Endothelial cell of umbilical vein (primary cell): ENCODE measurements around the gene TEDC2. TPM values are rescaled to one million over a fixed set of nuclear protein-coding genes. Genes with fewer than 3 reads are reported as not detected.

Source experiments
- BruUV-seq: library from RNA; stranded (reverse); fragments of 400-500 nt; replicated peaks from 2 replicates; lab custom pipeline; 2021; lab: Mats Ljungman, UMichigan
- CTCF ChIA-PET: fragments of 300-600, 350-600 bp; sonication (Branson Sonifier 250); formaldehyde crosslinking; loops from one replicate; lab custom pipeline; 2021; ENCODE audit warnings: antibody characterized with exemption, inconsistent platforms; lab: Charles Lee
- POLR2A ChIA-PET: fragments of 300-600, 350-600 bp; sonication (Branson Sonifier 250); formaldehyde crosslinking; loops from one replicate; lab custom pipeline; 2021; ENCODE audit warnings: antibody characterized with exemption, inconsistent platforms; lab: Charles Lee
- DNase-seq: peaks from one replicate; pipeline ENCODE4 v3.0.0-alpha.2; 2011; ENCODE audit warnings: low read depth, low spot score
- FAIRE-seq: peaks from 2 replicates; lab custom pipeline; 2011; peaks lifted over from hg19 to GRCh38; lab: Jason Lieb, UNC
- H2AFZ ChIP-seq: 2 replicates; pipeline ENCODE4 v1.6.0; 2012; ENCODE audit warnings: low read depth, low read length, control low read depth, inconsistent platforms
- H3K27ac ChIP-seq: 2 replicates; pipeline ENCODE4 v1.5.1; 2011; ENCODE audit warnings: low read depth, mild to moderate bottlenecking, control low read depth, low read length, moderate library complexity; ENCODE audit not compliant: insufficient read depth
- H3K27me3 ChIP-seq, 2 experiments: 2 replicates each; pipeline versions ENCODE4 v1.6.0 to v1.6.1; 2011; ENCODE audit warnings: low read length in 2 of 2, mixed read lengths in 1 of 2; ENCODE audit not compliant: control insufficient read depth in 2 of 2, insufficient read depth in 2 of 2
- H3K36me3 ChIP-seq, 2 experiments: 2 replicates in 1 of 2; 3 replicates in 1 of 2; pipeline ENCODE4 v1.5.1; 2011; ENCODE audit warnings: low read length in 2 of 2, mild to moderate bottlenecking in 1 of 2, moderate library complexity in 1 of 2; ENCODE audit not compliant: control insufficient read depth in 2 of 2, insufficient read depth in 2 of 2; ENCODE audit errors: extremely low read depth in 1 of 2
- H3K4me1 ChIP-seq: 3 replicates; pipeline ENCODE4 v1.5.1; 2011; ENCODE audit warnings: mild to moderate bottlenecking, low read length; ENCODE audit not compliant: control insufficient read depth, insufficient read depth; ENCODE audit errors: extremely low read depth
- H3K4me2 ChIP-seq: 2 replicates; pipeline ENCODE4 v1.6.1; 2011; ENCODE audit warnings: low read length, control low read depth, mixed read lengths; ENCODE audit not compliant: insufficient read depth
- H3K4me3 ChIP-seq, 3 experiments: fragments of 200-600 bp in 1 of 3; sonication (generic), shearing (Covaris generic) in 1 of 3; replicated peaks in 1 of 3; 2 replicates each; pipeline ENCODE4 v1.5.1; 2011 to 2016; ENCODE audit warnings: control low read depth in 3 of 3, low read length in 3 of 3, mild to moderate bottlenecking in 2 of 3, inconsistent platforms in 1 of 3, low read depth in 1 of 3, moderate library complexity in 1 of 3; ENCODE audit not compliant: insufficient read depth in 1 of 3
- H3K79me2 ChIP-seq: 2 replicates; pipeline ENCODE4 v1.6.0; 2012; ENCODE audit warnings: low read length, inconsistent platforms; ENCODE audit not compliant: control insufficient read depth, insufficient read depth
- H3K9ac ChIP-seq: replicated peaks from 2 replicates; pipeline ENCODE3; 2011; ENCODE audit warnings: low read length, control low read depth; ENCODE audit not compliant: insufficient read depth; ENCODE audit errors: extremely low read depth
- H3K9me1 ChIP-seq: replicated peaks from 3 replicates; pipeline ENCODE4 v1.6.0; 2011; ENCODE audit warnings: mild to moderate bottlenecking, low read length; ENCODE audit not compliant: control insufficient read depth, insufficient read depth; ENCODE audit errors: extremely low read depth
- H3K9me3 ChIP-seq: replicated peaks from 2 replicates; pipeline ENCODE4 v1.5.1; 2012; ENCODE audit warnings: low read length, inconsistent platforms; ENCODE audit not compliant: control insufficient read depth, insufficient read depth
- H4K20me1 ChIP-seq: replicated peaks from 2 replicates; pipeline ENCODE3; 2011; ENCODE audit warnings: mild to moderate bottlenecking, low read length; ENCODE audit not compliant: control insufficient read depth, insufficient read depth; ENCODE audit errors: extremely low read depth
- EZH2 ChIP-seq: IDR thresholded peaks from 2 replicates; pipeline ENCODE4 v1.6.1; 2012; ENCODE audit warnings: borderline replicate concordance, low read depth, mild to moderate bottlenecking, moderate library complexity, low read length, inconsistent platforms; ENCODE audit not compliant: severe bottlenecking
- FOS ChIP-seq: IDR thresholded peaks from 2 replicates; pipeline ENCODE4 v1.6.1; 2011; ENCODE audit warnings: mild to moderate bottlenecking, low read length, moderate library complexity, borderline replicate concordance; ENCODE audit not compliant: insufficient read depth
- GATA2 ChIP-seq: IDR thresholded peaks from 2 replicates; pipeline ENCODE4 v1.7.0; 2011; ENCODE audit warnings: low read depth, mild to moderate bottlenecking, moderate library complexity, mixed read lengths, low read length; ENCODE audit not compliant: insufficient read length, insufficient read depth
- JUN ChIP-seq: IDR thresholded peaks from 2 replicates; pipeline ENCODE4 v1.6.1; 2011; ENCODE audit warnings: borderline replicate concordance, low read depth; ENCODE audit not compliant: insufficient read length, insufficient read depth
- MAX ChIP-seq: IDR thresholded peaks from 2 replicates; pipeline ENCODE4 v1.6.1; 2011; ENCODE audit not compliant: insufficient read depth, insufficient read length
- MYC ChIP-seq: IDR thresholded peaks from one replicate; pipeline ENCODE4 v1.6.1; 2011; ENCODE audit warnings: mild to moderate bottlenecking, low read depth, low read length
- POLR2A ChIP-seq: IDR thresholded peaks from 2 replicates; pipeline ENCODE4 v1.6.1; 2012; ENCODE audit warnings: low read depth, mild to moderate bottlenecking, control low read depth, low read length
- POLR2AphosphoS5 ChIP-seq: IDR thresholded peaks from 2 replicates; pipeline ENCODE4 v1.6.1; 2012; ENCODE audit warnings: low read depth, mild to moderate bottlenecking, control low read depth, low read length, moderate library complexity; ENCODE audit not compliant: insufficient read depth
- dilution Hi-C: fragments of 300-500 bp; cut with MboI; formaldehyde crosslinking; loops from one replicate; pipeline ENCODE4 v1.15.0; 2019; ENCODE audit warnings: low sequenced_read_pairs; ENCODE audit not compliant: extremely low pct_ligation_motif_present
- intact Hi-C: fragments of 100-400 bp; cut with micrococcal nuclease; formaldehyde crosslinking; loops from one replicate; pipeline ENCODE4 v1.10.0; 2022
- polyA plus RNA-seq, 4 experiments: library from polyadenylated mRNA; depleted of rRNA in 3 of 4; stranded (reverse) in 3 of 4; unstranded in 1 of 4; fragments of >200 nt; gene quantifications; 2 replicates each; pipeline versions ENCODE4 v1.2.1 to v1.2.3, GENCODE V29; 2011 to 2012; ENCODE audit warnings: missing spikeins in 1 of 4
- total RNA-seq: library from RNA; stranded (reverse); gene quantifications from 2 replicates; pipeline ENCODE4 v1.2.3, GENCODE V29; 2021
- TF ChIP-seq, protein P1 (sequence below), 2 donors: IDR thresholded peaks; 1 replicate in 1 of 2; 2 replicates in 1 of 2; pipeline ENCODE4 v1.5.1; 2011; ENCODE audit warnings: low read length in 2 of 2, mild to moderate bottlenecking in 2 of 2, moderate library complexity in 2 of 2, control low read depth in 1 of 2, inconsistent platforms in 1 of 2, low read depth in 1 of 2; ENCODE audit not compliant: insufficient read depth in 1 of 2; ENCODE audit errors: extremely low read depth in 1 of 2

The TEDC2 gene
- total and polyA plus RNA-seq, 2 donors (not counting 3 experiments of a cell fraction or from before 2014, with no cell fraction given) = 7.6 to 12.7 TPM

- TF ChIP-seq GATA2 = no peak
- TF ChIP-seq FOS = no peak
- TF ChIP-seq POLR2AphosphoS5 = no peak
- TF ChIP-seq EZH2 = no peak
- no peak for TF ChIP-seq JUN
- TF ChIP-seq MAX = no peak
- no peak for TF ChIP-seq POLR2A
- no peak for TF ChIP-seq MYC
- TF ChIP-seq, protein P1, sequence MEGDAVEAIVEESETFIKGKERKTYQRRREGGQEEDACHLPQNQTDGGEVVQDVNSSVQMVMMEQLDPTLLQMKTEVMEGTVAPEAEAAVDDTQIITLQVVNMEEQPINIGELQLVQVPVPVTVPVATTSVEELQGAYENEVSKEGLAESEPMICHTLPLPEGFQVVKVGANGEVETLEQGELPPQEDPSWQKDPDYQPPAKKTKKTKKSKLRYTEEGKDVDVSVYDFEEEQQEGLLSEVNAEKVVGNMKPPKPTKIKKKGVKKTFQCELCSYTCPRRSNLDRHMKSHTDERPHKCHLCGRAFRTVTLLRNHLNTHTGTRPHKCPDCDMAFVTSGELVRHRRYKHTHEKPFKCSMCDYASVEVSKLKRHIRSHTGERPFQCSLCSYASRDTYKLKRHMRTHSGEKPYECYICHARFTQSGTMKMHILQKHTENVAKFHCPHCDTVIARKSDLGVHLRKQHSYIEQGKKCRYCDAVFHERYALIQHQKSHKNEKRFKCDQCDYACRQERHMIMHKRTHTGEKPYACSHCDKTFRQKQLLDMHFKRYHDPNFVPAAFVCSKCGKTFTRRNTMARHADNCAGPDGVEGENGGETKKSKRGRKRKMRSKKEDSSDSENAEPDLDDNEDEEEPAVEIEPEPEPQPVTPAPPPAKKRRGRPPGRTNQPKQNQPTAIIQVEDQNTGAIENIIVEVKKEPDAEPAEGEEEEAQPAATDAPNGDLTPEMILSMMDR (IDR thresholded peaks at IDR 0.05; ENCODE audit: extremely low read depth in 1 of 2, insufficient read depth in 1 of 2, low read depth in 1 of 2, low read length in 2 of 2) = no peak
- dilution Hi-C loops (no loop called here), intact Hi-C loops (no loop called here)
- Histone ChIP-seq H4K20me1 (no peaks in the 10 kb centered on the region), H3K27ac (no peak overlapping the region), H3K79me2 (peaks cover 24% of the 10 kb centered on the region), H3K27me3 (no peaks in the 10 kb centered on the region), H3K9ac (no peak overlapping the region), H3K4me3 (no peak overlapping the region), H3K9me3 (no peaks in the 10 kb centered on the region), H3K4me1 (peaks cover under 1% of the 10 kb centered on the region), H3K36me3 (peaks cover 22 to 29% of the 10 kb centered on the region in 2 experiments), H2AFZ (no peak overlapping the region), H3K4me2 (no peak overlapping the region), H3K9me1 (no peaks in the 10 kb centered on the region)
- FAIRE-seq (no peak), DNase-seq (no peak)
- no TSS peak for BruUV-seq
- ChIA-PET CTCF (no interaction called here), POLR2A (no interaction called here)
These were observed 23.8 kb upstream of the TEDC2 start for GRCh38 chr16:2436110-2436509.
